ENCODE results near the gene SLC66A1. TPM values are rescaled to one million over a fixed set of nuclear protein-coding genes. Genes with fewer than 3 reads are reported as not detected.

The SLC66A1 gene
- total RNA-seq, 6 donors from 2014 or later: 15.6 to 30.3 (median 24.3) TPM

GRCh38 chr1:19377812-19378718 is 65.9 kb downstream of the SLC66A1 start:
- DNase-seq (no peak), ATAC-seq (ENCODE audit: low FRiP score in 2 of 2) (no peak)
- Histone ChIP-seq H3K4me3 (no peak overlapping the region), H3K9me3 (no peaks in the 10 kb centered on the region), H3K4me1 (peaks cover 0 to 3% (median under 1%) of the 10 kb centered on the region in 4 donors), H3K27me3 (no peaks in the 10 kb centered on the region), H3K27ac (no peak overlapping the region), H3K36me3 (peaks cover 4 to 83% (median 63%) of the 10 kb centered on the region in 4 donors)
- WGBS, 2 donors: 91 to 96% methylated on average over 14 to 17 of the region's 17 CpGs
- no peak for TF ChIP-seq EP300 (IDR thresholded peaks at IDR 0.05)
- no peak for TF ChIP-seq CTCF (IDR thresholded peaks at IDR 0.05)
- no peak for TF ChIP-seq POLR2AphosphoS5 (IDR thresholded peaks at IDR 0.05)
- no peak for TF ChIP-seq POLR2A (IDR thresholded peaks at IDR 0.05)

Small RNA genes lying within 50 kb of the gene (small RNA-seq; reads per million reads assigned to genes)
- gene RNU6-1099P: 0 reads per million in 4 donors

Other genes starting within 250 kb of the SLC66A1 start
- gene UBR4, start 102.1 kb upstream of the SLC66A1 start, total RNA-seq: 100 to 1,000 TPM; 101 to 317 (median 135) TPM
- 10 to 100 TPM; 31.7 to 65.0 (median 41.9) TPM for gene EMC1, start 60.8 kb upstream of the SLC66A1 start, total RNA-seq
- 10 to 100 TPM in 5 of 6 donors, 1 to 10 TPM in 1; 7.3 to 31.8 (median 13.9) TPM for gene MRTO4, start 60.5 kb upstream of the SLC66A1 start, total RNA-seq
- 1 to 10 TPM in 3 of 6 donors, under 1 TPM in 2, not detected in 1; 0.91 to 9.4 (median 1.0) TPM for gene AKR7A3, start 23.6 kb upstream of the SLC66A1 start, total RNA-seq
- 10 to 100 TPM; 25.2 to 66.3 (median 47.6) TPM for gene AKR7A2, start 182 bp upstream of the SLC66A1 start, total RNA-seq
- gene CAPZB, start 173.2 kb downstream of the SLC66A1 start, total RNA-seq: 100 to 1,000 TPM in 5 of 6 donors, 10 to 100 TPM in 1; 96.4 to 303 (median 144) TPM